Natural killer cell (primary cell): ENCODE data around the gene PNCK. TPM values are rescaled to one million over a fixed set of nuclear protein-coding genes. Genes with fewer than 3 reads are reported as not detected.
"Not testable (repeated sequence)": the region's sequence is repeated elsewhere in the genome, so short reads cannot be mapped to it uniquely, and the experiment has no call there.

Source experiments
- ATAC-seq, 3 donors: fragments of 150-1000 bp in 2 of 3; fragments of 200-7000 bp in 1 of 3; cut with Tn5 transposase; 1 replicate in 1 of 3; 2 replicates in 2 of 3; pipeline ENCODE4 v1.10.0; 2021; ENCODE audit warnings: mild to moderate bottlenecking in 2 of 3, moderate library complexity in 2 of 3
- DNase-seq, 2 donors: peaks; one replicate each; pipeline versions ENCODE4 v3.0.0 to v3.0.0-alpha.2; 2013 to 2021; ENCODE audit warnings: mixed read lengths in 1 of 2
- H3K27ac ChIP-seq: one replicate; pipeline ENCODE4 v1.5.1; 2013; ENCODE audit warnings: mild to moderate bottlenecking, low read length
- H3K27me3 ChIP-seq: one replicate; pipeline ENCODE4 v1.6.1; 2013; ENCODE audit warnings: low read length; ENCODE audit not compliant: control insufficient read depth, insufficient read depth
- H3K36me3 ChIP-seq: one replicate; pipeline ENCODE4 v1.6.1; 2013; ENCODE audit warnings: low read length; ENCODE audit not compliant: control insufficient read depth, insufficient read depth
- H3K4me1 ChIP-seq: one replicate; pipeline ENCODE4 v1.6.1; 2013; ENCODE audit warnings: low read length; ENCODE audit not compliant: control insufficient read depth, insufficient read depth
- H3K4me3 ChIP-seq: one replicate; pipeline ENCODE4 v1.5.1; 2013; ENCODE audit warnings: low read length
- H3K9me3 ChIP-seq: one replicate; pipeline ENCODE4 v1.6.1; 2013; ENCODE audit warnings: low read length; ENCODE audit not compliant: control insufficient read depth, insufficient read depth
- H3K27ac Mint-ChIP-seq, 2 donors: one replicate each; pipeline ENCODE4 v1.8.0; 2022; ENCODE audit warnings: mild to moderate bottlenecking in 2 of 2, mixed read lengths in 2 of 2, moderate library complexity in 1 of 2
- H3K27me3 Mint-ChIP-seq, 2 donors: one replicate each; pipeline ENCODE4 v1.8.0; 2022; ENCODE audit warnings: low read depth in 2 of 2, mixed read lengths in 2 of 2
- H3K36me3 Mint-ChIP-seq: one replicate; pipeline ENCODE4 v1.8.0; 2022; ENCODE audit warnings: mixed read lengths
- H3K4me1 Mint-ChIP-seq, 2 donors: one replicate each; pipeline ENCODE4 v1.8.0; 2022; ENCODE audit warnings: mixed read lengths in 2 of 2
- H3K4me3 Mint-ChIP-seq: one replicate; pipeline ENCODE4 v1.8.0; 2022; ENCODE audit warnings: mild to moderate bottlenecking, moderate library complexity, mixed read lengths
- H3K9me3 Mint-ChIP-seq, 2 donors: one replicate each; pipeline ENCODE4 v1.8.0; 2022; ENCODE audit warnings: mixed read lengths in 2 of 2
- CTCF ChIP-seq: fragments of 200-600 bp; IDR thresholded peaks from one replicate; pipeline ENCODE4 v1.8.0; 2022; ENCODE audit warnings: antibody characterized with exemption
- WGBS: methylation state at CpG from one replicate; pipeline ENCODE4 v1.1.7; 2013; ENCODE audit warnings: missing lambda C conversion rate; ENCODE audit not compliant: insufficient coverage; 5-methylcytosine and 5-hydroxymethylcytosine counted together
- intact Hi-C: fragments of 100-400 bp; cut with micrococcal nuclease; formaldehyde crosslinking; loops from one replicate; pipeline ENCODE4 v1.14.2; 2022
- total RNA-seq, 4 donors: library from RNA; stranded (reverse); fragments of 120-200 nt in 1 of 4; gene quantifications; one replicate each; pipeline versions ENCODE4 v1.2.3 to v1.2.4, GENCODE V29; 2013 to 2022

Gene PNCK
- total RNA-seq, 3 donors from 2014 or later (not counting 1 experiment from before 2014, with no cell fraction given): 0.66 to 1.1 (median 0.97) TPM

GRCh38 chrX:153692611-153693156 lies 19.1 kb upstream of the PNCK start:
- Mint-ChIP-seq H3K4me3 (no peak overlapping the region), H3K9me3 (no peaks in the 10 kb centered on the region), H3K27me3 (peaks cover 0 to 2% of the 10 kb centered on the region in 2 donors), H3K4me1 (no peaks in the 10 kb centered on the region), H3K36me3 (no peaks in the 10 kb centered on the region), H3K27ac (no peak overlapping the region)
- Histone ChIP-seq H3K36me3 (no peaks in the 10 kb centered on the region), H3K27me3 (no peaks in the 10 kb centered on the region), H3K27ac (no peak overlapping the region), H3K4me1 (peaks cover 2% of the 10 kb centered on the region), H3K9me3 (no peaks in the 10 kb centered on the region), H3K4me3 (no peak overlapping the region)
- intact Hi-C loops: no loop called here
- WGBS: 76% methylated on average over 21 of the region's 24 CpGs
- TF ChIP-seq CTCF: no peak
- DNase-seq (no peak), ATAC-seq (no peak)

GRCh38 chrX:153692003-153692402 lies 18.4 kb upstream of the PNCK start:
- no peaks in the 10 kb centered on the region for H3K4me1 Mint-ChIP-seq

GRCh38 chrX:153691032-153691827 lies 17.6 kb upstream of the PNCK start:
- H3K4me3 ChIP-seq, H3K4me3 Mint-ChIP-seq, DNase-seq, H3K27me3 Mint-ChIP-seq, H3K9me3 Mint-ChIP-seq, H3K27me3 ChIP-seq, H3K4me1 ChIP-seq, H3K36me3 Mint-ChIP-seq, H3K36me3 ChIP-seq, H3K27ac Mint-ChIP-seq, H3K4me1 Mint-ChIP-seq, intact Hi-C loops, H3K27ac ChIP-seq, H3K9me3 ChIP-seq, ATAC-seq: not testable (repeated sequence)
- 90% methylated on average over 16 of the region's 21 CpGs for WGBS

More at GRCh38 chrX:153692003-153692402, 18.4 kb upstream of the PNCK start:
- H3K9me3 Mint-ChIP-seq: no peaks in the 10 kb centered on the region
- Histone ChIP-seq H3K4me1 (peaks cover 7% of the 10 kb centered on the region), H3K27ac (no peak overlapping the region), H3K27me3 (no peaks in the 10 kb centered on the region), H3K36me3 (no peaks in the 10 kb centered on the region), H3K9me3 (no peaks in the 10 kb centered on the region), H3K4me3 (no peak overlapping the region)
- intact Hi-C loops: no loop called here
- TF ChIP-seq CTCF: no peak
- H3K27ac Mint-ChIP-seq: no peak overlapping the region
- no peak overlapping the region for H3K4me3 Mint-ChIP-seq
- H3K36me3 Mint-ChIP-seq: no peaks in the 10 kb centered on the region
- 72% methylated on average over 4 of the region's 4 CpGs for WGBS
- peaks cover 0 to 2% of the 10 kb centered on the region in 2 donors for H3K27me3 Mint-ChIP-seq
- ATAC-seq (no peak), DNase-seq (no peak)

GRCh38 chrX:153690466-153690865 lies 16.9 kb upstream of the PNCK start:
- intact Hi-C loops: no loop called here
- H3K27ac Mint-ChIP-seq: no peak overlapping the region
- 79% methylated on average over 10 of the region's 14 CpGs for WGBS

More at GRCh38 chrX:153690466-153690865, 16.9 kb upstream of the PNCK start:
- ATAC-seq (no peak), DNase-seq (no peak)
- no peak overlapping the region for H3K27ac ChIP-seq
- no peaks in the 10 kb centered on the region for H3K9me3 ChIP-seq
- H3K27me3 ChIP-seq: no peaks in the 10 kb centered on the region
- TF ChIP-seq CTCF: no peak
- no peak overlapping the region for H3K4me3 Mint-ChIP-seq
- H3K9me3 Mint-ChIP-seq: no peaks in the 10 kb centered on the region
- H3K27me3 Mint-ChIP-seq: peaks cover 0 to 11% of the 10 kb centered on the region in 2 donors
- peaks cover 7% of the 10 kb centered on the region for H3K4me1 ChIP-seq
- H3K4me3 ChIP-seq: no peak overlapping the region
- no peaks in the 10 kb centered on the region for H3K36me3 ChIP-seq
- no peaks in the 10 kb centered on the region for H3K36me3 Mint-ChIP-seq
- no peaks in the 10 kb centered on the region for H3K4me1 Mint-ChIP-seq
